H9 (cell line): ENCODE data around the gene KMT2D. TPM values are rescaled to one million over a fixed set of nuclear protein-coding genes. Genes with fewer than 3 reads are reported as not detected.

ENCODE experiments used
- DNase-seq: peaks from one replicate; pipeline ENCODE4 v3.0.0-alpha.2; 2017
- H2AFZ ChIP-seq: one replicate; pipeline ENCODE4 v1.6.1; 2013; ENCODE audit warnings: mild to moderate bottlenecking, low read length, control low read depth, moderate library complexity
- H2AK5ac ChIP-seq: 2 replicates; pipeline ENCODE4 v1.6.1; 2013; ENCODE audit warnings: low read length, control low read depth, mixed read lengths; ENCODE audit not compliant: insufficient read length
- H2BK120ac ChIP-seq: one replicate; pipeline ENCODE4 v1.6.1; 2013; ENCODE audit warnings: low read depth, mild to moderate bottlenecking, low read length, control low read depth, inconsistent platforms; ENCODE audit not compliant: poor library complexity, severe bottlenecking
- H2BK12ac ChIP-seq: 2 replicates; pipeline ENCODE4 v1.6.1; 2013; ENCODE audit warnings: low read length, control low read depth, mixed read lengths, low read depth; ENCODE audit not compliant: insufficient read length
- H2BK15ac ChIP-seq: 2 replicates; pipeline ENCODE4 v1.6.1; 2013; ENCODE audit warnings: low read depth, low read length, control low read depth
- H2BK20ac ChIP-seq: one replicate; pipeline ENCODE4 v1.6.1; 2013; ENCODE audit warnings: low read depth, mild to moderate bottlenecking, low read length, control low read depth, inconsistent platforms; ENCODE audit not compliant: poor library complexity, severe bottlenecking
- H2BK5ac ChIP-seq: 2 replicates; pipeline ENCODE4 v1.6.1; 2013; ENCODE audit warnings: low read length, control low read depth, mixed read lengths; ENCODE audit not compliant: insufficient read length
- H3K14ac ChIP-seq: 2 replicates; pipeline ENCODE4 v1.6.1; 2013; ENCODE audit warnings: low read length, control low read depth; ENCODE audit not compliant: insufficient read depth
- H3K18ac ChIP-seq: 2 replicates; pipeline ENCODE4 v1.6.1; 2013; ENCODE audit warnings: low read depth, mild to moderate bottlenecking, mixed read lengths, low read length, control low read depth; ENCODE audit not compliant: insufficient read length
- H3K23ac ChIP-seq: 2 replicates; pipeline ENCODE4 v1.6.1; 2013; ENCODE audit warnings: low read length, control low read depth, mixed read lengths, low read depth; ENCODE audit not compliant: insufficient read length
- H3K23me2 ChIP-seq: 2 replicates; pipeline ENCODE4 v1.6.1; 2013; ENCODE audit warnings: low read depth, mild to moderate bottlenecking, mixed read lengths, low read length, control low read depth; ENCODE audit not compliant: insufficient read length, poor library complexity, severe bottlenecking
- H3K27ac ChIP-seq: 2 replicates; pipeline ENCODE4 v1.5.1; 2013; ENCODE audit warnings: low read length, control low read depth, mixed read lengths, low read depth; ENCODE audit not compliant: insufficient read length
- H3K27me3 ChIP-seq: 2 replicates; pipeline ENCODE4 v1.6.1; 2013; ENCODE audit warnings: low read length, control low read depth, inconsistent platforms; ENCODE audit not compliant: insufficient read depth
- H3K4ac ChIP-seq: 2 replicates; pipeline ENCODE4 v1.6.1; 2013; ENCODE audit warnings: low read depth, mild to moderate bottlenecking, control low read depth, inconsistent platforms, low read length, moderate library complexity
- H3K4me1 ChIP-seq: 2 replicates; pipeline ENCODE4 v1.6.1; 2013; ENCODE audit warnings: low read length, control low read depth, inconsistent platforms; ENCODE audit not compliant: insufficient read depth
- H3K4me2 ChIP-seq: 2 replicates; pipeline ENCODE4 v1.6.1; 2013; ENCODE audit warnings: low read length, control low read depth, mixed read lengths; ENCODE audit not compliant: insufficient read length, insufficient read depth
- H3K56ac ChIP-seq: 2 replicates; pipeline ENCODE4 v1.6.1; 2013; ENCODE audit warnings: low read depth, mild to moderate bottlenecking, mixed read lengths, low read length, control low read depth; ENCODE audit not compliant: insufficient read length
- H3K79me1 ChIP-seq: 2 replicates; pipeline ENCODE4 v1.6.1; 2013; ENCODE audit warnings: low read depth, mild to moderate bottlenecking, moderate library complexity, low read length, control low read depth, inconsistent platforms; ENCODE audit not compliant: insufficient read depth, poor library complexity, severe bottlenecking
- H3K79me2 ChIP-seq: 2 replicates; pipeline ENCODE4 v1.6.1; 2013; ENCODE audit warnings: low read length, control low read depth, inconsistent platforms; ENCODE audit not compliant: insufficient read depth
- H3K9ac ChIP-seq: 2 replicates; pipeline ENCODE4 v1.6.1; 2013; ENCODE audit warnings: low read length, control low read depth, mixed read lengths; ENCODE audit not compliant: insufficient read length; ENCODE audit errors: extremely low read depth
- H3K9me3 ChIP-seq: one replicate; pipeline ENCODE4 v1.6.1; 2013; ENCODE audit warnings: low read depth, low read length, inconsistent platforms; ENCODE audit not compliant: control insufficient read depth
- H3T11ph ChIP-seq: one replicate; pipeline ENCODE4 v1.6.1; 2013; ENCODE audit warnings: mild to moderate bottlenecking, low read length, control low read depth, inconsistent platforms
- H4K20me1 ChIP-seq: one replicate; pipeline ENCODE4 v1.6.1; 2013; ENCODE audit not compliant: control insufficient read depth, insufficient read length, insufficient read depth
- H4K5ac ChIP-seq: 2 replicates; pipeline ENCODE4 v1.6.1; 2013; ENCODE audit warnings: low read depth, mild to moderate bottlenecking, mixed read lengths, low read length, control low read depth; ENCODE audit not compliant: insufficient read length
- H4K8ac ChIP-seq: replicated peaks from 2 replicates; pipeline ENCODE4 v1.6.1; 2013; ENCODE audit warnings: low read length, control low read depth, mixed read lengths, low read depth; ENCODE audit not compliant: insufficient read length
- H4K91ac ChIP-seq: 2 replicates; pipeline ENCODE4 v1.6.1; 2013; ENCODE audit warnings: low read depth, mild to moderate bottlenecking, moderate library complexity, mixed read lengths, low read length, control low read depth; ENCODE audit not compliant: insufficient read length
- H3K27ac Mint-ChIP-seq, 3 experiments: 2 replicates in 2 of 3; 3 replicates in 1 of 3; pipeline ENCODE4 v1.8.0; 2020 to 2021; ENCODE audit warnings: mixed read lengths in 3 of 3, mild to moderate bottlenecking in 1 of 3, moderate library complexity in 1 of 3
- H3K27me3 Mint-ChIP-seq: 2 replicates; pipeline ENCODE4 v1.8.0; 2021; ENCODE audit warnings: low read depth, mild to moderate bottlenecking, moderate library complexity, mixed read lengths
- H3K36me3 Mint-ChIP-seq, 3 experiments: 2 replicates in 2 of 3; 3 replicates in 1 of 3; pipeline ENCODE4 v1.8.0; 2020 to 2021; ENCODE audit warnings: low read depth in 3 of 3, mixed read lengths in 3 of 3; ENCODE audit not compliant: insufficient read depth in 1 of 3
- H3K4me1 Mint-ChIP-seq, 2 experiments: 2 replicates each; pipeline ENCODE4 v1.8.0; 2020; ENCODE audit warnings: mixed read lengths in 2 of 2
- H3K4me3 Mint-ChIP-seq, 2 experiments: 2 replicates in 1 of 2; 3 replicates in 1 of 2; pipeline ENCODE4 v1.8.0; 2020 to 2021; ENCODE audit warnings: mild to moderate bottlenecking in 2 of 2, mixed read lengths in 2 of 2, moderate library complexity in 1 of 2
- H3K9me3 Mint-ChIP-seq, 2 experiments: 2 replicates in 1 of 2; 3 replicates in 1 of 2; pipeline ENCODE4 v1.8.0; 2020; ENCODE audit warnings: mild to moderate bottlenecking in 2 of 2, mixed read lengths in 2 of 2, moderate library complexity in 1 of 2
- WGBS: extraction: QIAGEN DNeasy Blood & Tissue Kit; methylation state at CpG from one replicate; pipeline ENCODE4 v1.1.7; 2013; ENCODE audit warnings: missing lambda C conversion rate, low lambda C conversion rate, mixed read lengths; ENCODE audit not compliant: insufficient read length; ENCODE audit errors: extremely low coverage; 5-methylcytosine and 5-hydroxymethylcytosine counted together
- total RNA-seq: library from RNA; stranded (reverse); gene quantifications from 2 replicates; pipeline ENCODE4 v1.2.1, GENCODE V29; 2021
- TF ChIP-seq, protein P1 (sequence below): fragments of 200-600 bp; sonication (generic); conservative IDR thresholded peaks from 3 replicates; pipeline ENCODE4 v1.8.0; 2021; ENCODE audit warnings: antibody characterized with exemption, mild to moderate bottlenecking

Gene KMT2D
- total RNA-seq, 1 experiment from 2014 or later: 93.7 TPM

DNA sequence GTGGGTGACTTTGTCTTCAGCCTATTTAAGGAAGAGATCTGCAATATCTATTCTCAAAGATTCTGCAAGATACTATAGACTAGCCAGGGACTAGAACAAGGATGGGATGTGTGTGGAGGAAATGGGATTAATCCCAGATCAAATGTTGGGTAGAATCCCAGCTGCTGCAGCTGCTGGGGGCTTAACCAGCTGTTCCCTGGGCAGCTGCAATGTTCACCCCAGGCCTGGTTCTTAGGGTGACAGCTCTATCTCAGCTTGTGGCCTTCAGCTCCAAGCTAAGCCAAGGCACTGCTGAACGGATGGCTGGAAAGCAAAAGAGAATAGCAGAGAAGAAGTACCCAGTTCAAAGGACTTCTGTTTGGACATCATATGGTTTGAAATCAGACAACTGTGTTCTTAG is 19.2 kb upstream of the KMT2D start:
- H3K27me3 Mint-ChIP-seq: peaks cover 42% of the 10 kb centered on the region
- no peaks in the 10 kb centered on the region for H3K9me3 Mint-ChIP-seq
- DNase-seq: no peak
- Histone ChIP-seq H2BK120ac (no peak overlapping the region), H3K23ac (no peak overlapping the region), H2AK5ac (no peak overlapping the region), H2BK20ac (no peak overlapping the region), H3K18ac (no peak overlapping the region), H4K20me1 (no peaks in the 10 kb centered on the region), H2AFZ (no peak overlapping the region), H3K27ac (no peak overlapping the region), H3K14ac (no peak overlapping the region), H3K9ac (no peak overlapping the region), H3K4me2 (no peak overlapping the region), H3K4me1 (no peaks in the 10 kb centered on the region), H4K91ac (no peak overlapping the region), H3K27me3 (peaks cover 4% of the 10 kb centered on the region; the same call in 1 of the 2 replicates), H3K79me2 (no peaks in the 10 kb centered on the region), H3K23me2 (no peaks in the 10 kb centered on the region), H2BK5ac (no peak overlapping the region), H2BK12ac (no peak overlapping the region), H4K8ac (no peak overlapping the region), H3K56ac (no peak overlapping the region), H4K5ac (no peak overlapping the region), H2BK15ac (no peak overlapping the region), H3K4ac (no peak overlapping the region), H3T11ph (no peak overlapping the region), H3K9me3 (no peaks in the 10 kb centered on the region), H3K79me1 (no peaks in the 10 kb centered on the region)
- no peak overlapping the region for H3K27ac Mint-ChIP-seq
- no peaks in the 10 kb centered on the region for H3K36me3 Mint-ChIP-seq
- TF ChIP-seq, protein P1, sequence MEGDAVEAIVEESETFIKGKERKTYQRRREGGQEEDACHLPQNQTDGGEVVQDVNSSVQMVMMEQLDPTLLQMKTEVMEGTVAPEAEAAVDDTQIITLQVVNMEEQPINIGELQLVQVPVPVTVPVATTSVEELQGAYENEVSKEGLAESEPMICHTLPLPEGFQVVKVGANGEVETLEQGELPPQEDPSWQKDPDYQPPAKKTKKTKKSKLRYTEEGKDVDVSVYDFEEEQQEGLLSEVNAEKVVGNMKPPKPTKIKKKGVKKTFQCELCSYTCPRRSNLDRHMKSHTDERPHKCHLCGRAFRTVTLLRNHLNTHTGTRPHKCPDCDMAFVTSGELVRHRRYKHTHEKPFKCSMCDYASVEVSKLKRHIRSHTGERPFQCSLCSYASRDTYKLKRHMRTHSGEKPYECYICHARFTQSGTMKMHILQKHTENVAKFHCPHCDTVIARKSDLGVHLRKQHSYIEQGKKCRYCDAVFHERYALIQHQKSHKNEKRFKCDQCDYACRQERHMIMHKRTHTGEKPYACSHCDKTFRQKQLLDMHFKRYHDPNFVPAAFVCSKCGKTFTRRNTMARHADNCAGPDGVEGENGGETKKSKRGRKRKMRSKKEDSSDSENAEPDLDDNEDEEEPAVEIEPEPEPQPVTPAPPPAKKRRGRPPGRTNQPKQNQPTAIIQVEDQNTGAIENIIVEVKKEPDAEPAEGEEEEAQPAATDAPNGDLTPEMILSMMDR: no peak
- H3K4me3 Mint-ChIP-seq: no peak overlapping the region
- peaks cover 3 to 6% of the 10 kb centered on the region in 2 experiments; a peak in 3 of 4 replicates for H3K4me1 Mint-ChIP-seq
- WGBS: no CpG with 5 or more reads among the region's 1 CpG
